ENCODE data around the gene TNKS1BP1.
"Not testable (repeated sequence)": the region's sequence is repeated elsewhere in the genome, so short reads cannot be mapped to it uniquely, and the experiment has no call there.

Gene TNKS1BP1

GRCh38 chr11:57324886-57325734 lies at the start of gene TNKS1BP1:
TNKS1BP1 (minus strand) TSS chr11:57324952; CDS start chr11:57321885, 3,067 bp downstream.
- DNase-seq (ENCODE audit: extremely low spot score, insufficient read length, low read depth) (peak; percentile 81), FAIRE-seq (peak; percentile 94)

- FAIRE-seq (no peak), DNase-seq (ENCODE audit: extremely low spot score, insufficient read length, low read depth) (no peak)
Observed at GRCh38 chr11:57373146-57373545, 48.4 kb upstream of the TNKS1BP1 start.

- DNase-seq (ENCODE audit: extremely low spot score, insufficient read length, low read depth) (no peak), FAIRE-seq (no peak)
Observed at GRCh38 chr11:57370941-57371340, 46.2 kb upstream of the TNKS1BP1 start.

- DNase-seq (ENCODE audit: extremely low spot score, insufficient read length, low read depth) (no peak), FAIRE-seq (no peak)
Observed at GRCh38 chr11:57370251-57370650, 45.5 kb upstream of the TNKS1BP1 start.

- DNase-seq (ENCODE audit: extremely low spot score, insufficient read length, low read depth) (no peak), FAIRE-seq (no peak)
Observed at GRCh38 chr11:57368845-57369232, 44.1 kb upstream of the TNKS1BP1 start.

GRCh38 chr11:57368106-57368844 lies 43.5 kb upstream of the TNKS1BP1 start:
- no peak for FAIRE-seq
- DNase-seq (ENCODE audit: extremely low spot score, insufficient read length, low read depth) = no peak

GRCh38 chr11:57364851-57365660 lies 40.3 kb upstream of the TNKS1BP1 start:
- no peak for DNase-seq (ENCODE audit: extremely low spot score, insufficient read length, low read depth)
- FAIRE-seq = no peak

- no peak for FAIRE-seq
- no peak for DNase-seq (ENCODE audit: extremely low spot score, insufficient read length, low read depth)
Observed at GRCh38 chr11:57363131-57364080, 38.7 kb upstream of the TNKS1BP1 start.

GRCh38 chr11:57361926-57362325 lies 37.2 kb upstream of the TNKS1BP1 start:
- FAIRE-seq = no peak

GRCh38 chr11:57361420-57361819 lies 36.7 kb upstream of the TNKS1BP1 start:
- not testable (repeated sequence) for DNase-seq (ENCODE audit: extremely low spot score, insufficient read length, low read depth); FAIRE-seq

More at GRCh38 chr11:57361926-57362325, 37.2 kb upstream of the TNKS1BP1 start:
- no peak for DNase-seq (ENCODE audit: extremely low spot score, insufficient read length, low read depth)

GRCh38 chr11:57360991-57361390 lies 36.2 kb upstream of the TNKS1BP1 start:
- no peak for DNase-seq (ENCODE audit: extremely low spot score, insufficient read length, low read depth)
- no peak for FAIRE-seq

- FAIRE-seq = no peak
- DNase-seq (ENCODE audit: extremely low spot score, insufficient read length, low read depth) = no peak
Observed at GRCh38 chr11:57359896-57360690, 35.3 kb upstream of the TNKS1BP1 start.

GRCh38 chr11:57359396-57359795 lies 34.6 kb upstream of the TNKS1BP1 start:
- no peak for FAIRE-seq

GRCh38 chr11:57358991-57359390 lies 34.2 kb upstream of the TNKS1BP1 start:
- no peak for FAIRE-seq

More at GRCh38 chr11:57359396-57359795, 34.6 kb upstream of the TNKS1BP1 start:
- DNase-seq (ENCODE audit: extremely low spot score, insufficient read length, low read depth) = no peak

GRCh38 chr11:57358543-57358961 lies 33.8 kb upstream of the TNKS1BP1 start:
- DNase-seq (ENCODE audit: extremely low spot score, insufficient read length, low read depth) (no peak), FAIRE-seq (no peak)

More at GRCh38 chr11:57358991-57359390, 34.2 kb upstream of the TNKS1BP1 start:
- DNase-seq (ENCODE audit: extremely low spot score, insufficient read length, low read depth) = no peak

GRCh38 chr11:57357856-57358255 lies 33.1 kb upstream of the TNKS1BP1 start:
- DNase-seq (ENCODE audit: extremely low spot score, insufficient read length, low read depth) = no peak
- FAIRE-seq = no peak

- DNase-seq (ENCODE audit: extremely low spot score, insufficient read length, low read depth) (no peak), FAIRE-seq (no peak)
Observed at GRCh38 chr11:57357310-57357709, 32.6 kb upstream of the TNKS1BP1 start.

- no peak for DNase-seq (ENCODE audit: extremely low spot score, insufficient read length, low read depth)
- FAIRE-seq = no peak
Observed at GRCh38 chr11:57356268-57356667, 31.5 kb upstream of the TNKS1BP1 start.

Data from GM18507 (cell line).